Ishikawa (cell line): Measurements from ENCODE around the gene STXBP1.

Experiments
- CEBPB ChIP-seq: IDR thresholded peaks from 2 replicates; pipeline ENCODE4 v1.6.1; 2012
- EGR1 ChIP-seq: IDR thresholded peaks from 2 replicates; pipeline ENCODE4 v1.6.1; 2012
- FOXM1 ChIP-seq: IDR thresholded peaks from 2 replicates; pipeline ENCODE4 v1.6.1; 2012; ENCODE audit warnings: low read depth, borderline replicate concordance
- RAD21 ChIP-seq: IDR thresholded peaks from 2 replicates; pipeline ENCODE4 v1.6.1; 2012; ENCODE audit warnings: low read depth
- TAF1 ChIP-seq: IDR thresholded peaks from 2 replicates; pipeline ENCODE4 v1.6.1; 2012; ENCODE audit warnings: low read depth, mild to moderate bottlenecking
- TF ChIP-seq, protein P1 (sequence below): IDR thresholded peaks from 2 replicates; pipeline ENCODE4 v1.6.1; 2012; ENCODE audit warnings: low read depth, mild to moderate bottlenecking

DNA sequence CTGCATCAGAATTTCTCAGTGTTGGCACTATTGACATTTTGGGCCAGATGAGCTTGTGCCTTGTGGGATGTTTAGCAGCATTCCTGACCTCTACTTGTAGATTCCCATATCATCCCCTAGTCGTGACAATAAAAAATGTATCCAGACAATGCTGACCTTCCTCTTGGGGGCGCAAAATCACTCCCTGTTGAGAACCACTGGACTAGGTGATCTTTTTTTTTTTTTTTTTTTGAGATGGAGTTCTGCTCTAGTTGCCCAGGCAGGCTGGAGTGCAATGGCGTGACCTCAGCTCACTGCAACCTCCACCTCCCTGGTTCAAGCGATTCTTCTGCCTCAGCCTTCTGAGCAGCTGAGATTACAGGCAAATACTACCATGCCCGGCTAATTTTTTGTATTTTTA is 22.6 kb downstream of the STXBP1 start:
- peak; percentile 51 for TF ChIP-seq RAD21
- TF ChIP-seq CEBPB, result no peak
- TF ChIP-seq, protein P1, sequence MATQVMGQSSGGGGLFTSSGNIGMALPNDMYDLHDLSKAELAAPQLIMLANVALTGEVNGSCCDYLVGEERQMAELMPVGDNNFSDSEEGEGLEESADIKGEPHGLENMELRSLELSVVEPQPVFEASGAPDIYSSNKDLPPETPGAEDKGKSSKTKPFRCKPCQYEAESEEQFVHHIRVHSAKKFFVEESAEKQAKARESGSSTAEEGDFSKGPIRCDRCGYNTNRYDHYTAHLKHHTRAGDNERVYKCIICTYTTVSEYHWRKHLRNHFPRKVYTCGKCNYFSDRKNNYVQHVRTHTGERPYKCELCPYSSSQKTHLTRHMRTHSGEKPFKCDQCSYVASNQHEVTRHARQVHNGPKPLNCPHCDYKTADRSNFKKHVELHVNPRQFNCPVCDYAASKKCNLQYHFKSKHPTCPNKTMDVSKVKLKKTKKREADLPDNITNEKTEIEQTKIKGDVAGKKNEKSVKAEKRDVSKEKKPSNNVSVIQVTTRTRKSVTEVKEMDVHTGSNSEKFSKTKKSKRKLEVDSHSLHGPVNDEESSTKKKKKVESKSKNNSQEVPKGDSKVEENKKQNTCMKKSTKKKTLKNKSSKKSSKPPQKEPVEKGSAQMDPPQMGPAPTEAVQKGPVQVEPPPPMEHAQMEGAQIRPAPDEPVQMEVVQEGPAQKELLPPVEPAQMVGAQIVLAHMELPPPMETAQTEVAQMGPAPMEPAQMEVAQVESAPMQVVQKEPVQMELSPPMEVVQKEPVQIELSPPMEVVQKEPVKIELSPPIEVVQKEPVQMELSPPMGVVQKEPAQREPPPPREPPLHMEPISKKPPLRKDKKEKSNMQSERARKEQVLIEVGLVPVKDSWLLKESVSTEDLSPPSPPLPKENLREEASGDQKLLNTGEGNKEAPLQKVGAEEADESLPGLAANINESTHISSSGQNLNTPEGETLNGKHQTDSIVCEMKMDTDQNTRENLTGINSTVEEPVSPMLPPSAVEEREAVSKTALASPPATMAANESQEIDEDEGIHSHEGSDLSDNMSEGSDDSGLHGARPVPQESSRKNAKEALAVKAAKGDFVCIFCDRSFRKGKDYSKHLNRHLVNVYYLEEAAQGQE, result no peak
- TF ChIP-seq TAF1, result no peak
- no peak for TF ChIP-seq FOXM1
- no peak for TF ChIP-seq EGR1
